GM21786 (cell line): ENCODE results near the gene ADARB2.
"Not testable (repeated sequence)": the region's sequence is repeated elsewhere in the genome, so short reads cannot be mapped to it uniquely, and the experiment has no call there.

Source experiments
- ATAC-seq: cut with Tn5 transposase; IDR thresholded peaks from one replicate; pipeline ENCODE4 v1.9.1; 2021; ENCODE audit not compliant: unreplicated experiment

The ADARB2 gene

GRCh38 chr10:1248262-1248630, 489.1 kb downstream of the ADARB2 start:
- not testable (repeated sequence) for ATAC-seq

- ATAC-seq: no peak
Measured at GRCh38 chr10:1247598-1248261, 489.6 kb downstream of the ADARB2 start.

GRCh38 chr10:1244493-1244892, 492.8 kb downstream of the ADARB2 start:
- ATAC-seq: no peak

GRCh38 chr10:1243486-1244234, 493.7 kb downstream of the ADARB2 start:
- no peak for ATAC-seq

GRCh38 chr10:1242975-1243374, 494.4 kb downstream of the ADARB2 start:
- ATAC-seq: no peak

GRCh38 chr10:1241973-1242935, 495.1 kb downstream of the ADARB2 start:
- no peak for ATAC-seq

- no peak for ATAC-seq
Measured at GRCh38 chr10:1241322-1241890, 495.9 kb downstream of the ADARB2 start.

- no peak for ATAC-seq
Measured at GRCh38 chr10:1240341-1240775, 497.0 kb downstream of the ADARB2 start.

GRCh38 chr10:1233031-1233430, 504.3 kb downstream of the ADARB2 start:
- no peak for ATAC-seq

GRCh38 chr10:1232164-1232911, 505.0 kb downstream of the ADARB2 start:
- ATAC-seq: no peak

GRCh38 chr10:1230592-1231275, 506.6 kb downstream of the ADARB2 start:
- no peak for ATAC-seq

- ATAC-seq: no peak
Measured at GRCh38 chr10:1230138-1230537, 507.2 kb downstream of the ADARB2 start.

- ATAC-seq: no peak
Measured at GRCh38 chr10:1229574-1229973, 507.8 kb downstream of the ADARB2 start.

GRCh38 chr10:1229116-1229515, 508.2 kb downstream of the ADARB2 start:
- ATAC-seq: no peak

GRCh38 chr10:1228467-1228975, 508.8 kb downstream of the ADARB2 start:
- ATAC-seq: no peak

- no peak for ATAC-seq
Measured at GRCh38 chr10:1227510-1228402, 509.6 kb downstream of the ADARB2 start.

- not testable (repeated sequence) for ATAC-seq
Measured at GRCh38 chr10:1226907-1227306, 510.4 kb downstream of the ADARB2 start.

GRCh38 chr10:1219874-1220273, 517.5 kb downstream of the ADARB2 start:
- not testable (repeated sequence) for ATAC-seq

- no peak for ATAC-seq
Measured at GRCh38 chr10:1217661-1218060, 519.7 kb downstream of the ADARB2 start.
